ENCODE data around the gene EVC. TPM values are rescaled to one million over a fixed set of nuclear protein-coding genes. Genes with fewer than 3 reads are reported as not detected.

Gene EVC
- total and polyA plus RNA-seq, 2 of the 8 experiments (the other 6 are each of a cell fraction or from before 2014, with no cell fraction given) = 2.6 to 9.8 TPM

- TF ChIP-seq FOSL1 (IDR thresholded peaks at IDR 0.05; ENCODE audit: insufficient read depth, low read depth, low read length) = no peak
- TF ChIP-seq GABPA (IDR thresholded peaks at IDR 0.05; ENCODE audit: borderline replicate concordance, insufficient read depth, low read length) = no peak
- TF ChIP-seq KDM4A (IDR thresholded peaks at IDR 0.05; ENCODE audit: low read depth, low read length, severe bottlenecking) = no peak
Observed at GRCh38 chr4:5662555-5662954, 48.4 kb upstream of the EVC start (continued).

Data from H1 (cell line).